H9 (cell line): ENCODE data around the gene ARPP21. TPM values are rescaled to one million over a fixed set of nuclear protein-coding genes. Genes with fewer than 3 reads are reported as not detected.

Experiments
- DNase-seq: peaks from one replicate; pipeline ENCODE4 v3.0.0-alpha.2; 2017
- H2AFZ ChIP-seq: one replicate; pipeline ENCODE4 v1.6.1; 2013; ENCODE audit warnings: mild to moderate bottlenecking, low read length, control low read depth, moderate library complexity
- H2AK5ac ChIP-seq: 2 replicates; pipeline ENCODE4 v1.6.1; 2013; ENCODE audit warnings: low read length, control low read depth, mixed read lengths; ENCODE audit not compliant: insufficient read length
- H2BK120ac ChIP-seq: one replicate; pipeline ENCODE4 v1.6.1; 2013; ENCODE audit warnings: low read depth, mild to moderate bottlenecking, low read length, control low read depth, inconsistent platforms; ENCODE audit not compliant: poor library complexity, severe bottlenecking
- H2BK12ac ChIP-seq: 2 replicates; pipeline ENCODE4 v1.6.1; 2013; ENCODE audit warnings: low read length, control low read depth, mixed read lengths, low read depth; ENCODE audit not compliant: insufficient read length
- H2BK15ac ChIP-seq: 2 replicates; pipeline ENCODE4 v1.6.1; 2013; ENCODE audit warnings: low read depth, low read length, control low read depth
- H2BK20ac ChIP-seq: one replicate; pipeline ENCODE4 v1.6.1; 2013; ENCODE audit warnings: low read depth, mild to moderate bottlenecking, low read length, control low read depth, inconsistent platforms; ENCODE audit not compliant: poor library complexity, severe bottlenecking
- H2BK5ac ChIP-seq: 2 replicates; pipeline ENCODE4 v1.6.1; 2013; ENCODE audit warnings: low read length, control low read depth, mixed read lengths; ENCODE audit not compliant: insufficient read length
- H3K14ac ChIP-seq: 2 replicates; pipeline ENCODE4 v1.6.1; 2013; ENCODE audit warnings: low read length, control low read depth; ENCODE audit not compliant: insufficient read depth
- H3K18ac ChIP-seq: 2 replicates; pipeline ENCODE4 v1.6.1; 2013; ENCODE audit warnings: low read depth, mild to moderate bottlenecking, mixed read lengths, low read length, control low read depth; ENCODE audit not compliant: insufficient read length
- H3K23ac ChIP-seq: 2 replicates; pipeline ENCODE4 v1.6.1; 2013; ENCODE audit warnings: low read length, control low read depth, mixed read lengths, low read depth; ENCODE audit not compliant: insufficient read length
- H3K23me2 ChIP-seq: 2 replicates; pipeline ENCODE4 v1.6.1; 2013; ENCODE audit warnings: low read depth, mild to moderate bottlenecking, mixed read lengths, low read length, control low read depth; ENCODE audit not compliant: insufficient read length, poor library complexity, severe bottlenecking
- H3K27ac ChIP-seq: 2 replicates; pipeline ENCODE4 v1.5.1; 2013; ENCODE audit warnings: low read length, control low read depth, mixed read lengths, low read depth; ENCODE audit not compliant: insufficient read length
- H3K27me3 ChIP-seq: 2 replicates; pipeline ENCODE4 v1.6.1; 2013; ENCODE audit warnings: low read length, control low read depth, inconsistent platforms; ENCODE audit not compliant: insufficient read depth
- H3K4ac ChIP-seq: 2 replicates; pipeline ENCODE4 v1.6.1; 2013; ENCODE audit warnings: low read depth, mild to moderate bottlenecking, control low read depth, inconsistent platforms, low read length, moderate library complexity
- H3K4me1 ChIP-seq: 2 replicates; pipeline ENCODE4 v1.6.1; 2013; ENCODE audit warnings: low read length, control low read depth, inconsistent platforms; ENCODE audit not compliant: insufficient read depth
- H3K4me2 ChIP-seq: 2 replicates; pipeline ENCODE4 v1.6.1; 2013; ENCODE audit warnings: low read length, control low read depth, mixed read lengths; ENCODE audit not compliant: insufficient read length, insufficient read depth
- H3K56ac ChIP-seq: 2 replicates; pipeline ENCODE4 v1.6.1; 2013; ENCODE audit warnings: low read depth, mild to moderate bottlenecking, mixed read lengths, low read length, control low read depth; ENCODE audit not compliant: insufficient read length
- H3K79me1 ChIP-seq: 2 replicates; pipeline ENCODE4 v1.6.1; 2013; ENCODE audit warnings: low read depth, mild to moderate bottlenecking, moderate library complexity, low read length, control low read depth, inconsistent platforms; ENCODE audit not compliant: insufficient read depth, poor library complexity, severe bottlenecking
- H3K79me2 ChIP-seq: 2 replicates; pipeline ENCODE4 v1.6.1; 2013; ENCODE audit warnings: low read length, control low read depth, inconsistent platforms; ENCODE audit not compliant: insufficient read depth
- H3K9ac ChIP-seq: 2 replicates; pipeline ENCODE4 v1.6.1; 2013; ENCODE audit warnings: low read length, control low read depth, mixed read lengths; ENCODE audit not compliant: insufficient read length; ENCODE audit errors: extremely low read depth
- H3K9me3 ChIP-seq: one replicate; pipeline ENCODE4 v1.6.1; 2013; ENCODE audit warnings: low read depth, low read length, inconsistent platforms; ENCODE audit not compliant: control insufficient read depth
- H3T11ph ChIP-seq: one replicate; pipeline ENCODE4 v1.6.1; 2013; ENCODE audit warnings: mild to moderate bottlenecking, low read length, control low read depth, inconsistent platforms
- H4K20me1 ChIP-seq: one replicate; pipeline ENCODE4 v1.6.1; 2013; ENCODE audit not compliant: control insufficient read depth, insufficient read length, insufficient read depth
- H4K5ac ChIP-seq: 2 replicates; pipeline ENCODE4 v1.6.1; 2013; ENCODE audit warnings: low read depth, mild to moderate bottlenecking, mixed read lengths, low read length, control low read depth; ENCODE audit not compliant: insufficient read length
- H4K8ac ChIP-seq: replicated peaks from 2 replicates; pipeline ENCODE4 v1.6.1; 2013; ENCODE audit warnings: low read length, control low read depth, mixed read lengths, low read depth; ENCODE audit not compliant: insufficient read length
- H4K91ac ChIP-seq: 2 replicates; pipeline ENCODE4 v1.6.1; 2013; ENCODE audit warnings: low read depth, mild to moderate bottlenecking, moderate library complexity, mixed read lengths, low read length, control low read depth; ENCODE audit not compliant: insufficient read length
- H3K27ac Mint-ChIP-seq, 3 experiments: 2 replicates in 2 of 3; 3 replicates in 1 of 3; pipeline ENCODE4 v1.8.0; 2020 to 2021; ENCODE audit warnings: mixed read lengths in 3 of 3, mild to moderate bottlenecking in 1 of 3, moderate library complexity in 1 of 3
- H3K27me3 Mint-ChIP-seq: 2 replicates; pipeline ENCODE4 v1.8.0; 2021; ENCODE audit warnings: low read depth, mild to moderate bottlenecking, moderate library complexity, mixed read lengths
- H3K36me3 Mint-ChIP-seq, 3 experiments: 2 replicates in 2 of 3; 3 replicates in 1 of 3; pipeline ENCODE4 v1.8.0; 2020 to 2021; ENCODE audit warnings: low read depth in 3 of 3, mixed read lengths in 3 of 3; ENCODE audit not compliant: insufficient read depth in 1 of 3
- H3K4me1 Mint-ChIP-seq, 2 experiments: 2 replicates each; pipeline ENCODE4 v1.8.0; 2020; ENCODE audit warnings: mixed read lengths in 2 of 2
- H3K4me3 Mint-ChIP-seq, 2 experiments: 2 replicates in 1 of 2; 3 replicates in 1 of 2; pipeline ENCODE4 v1.8.0; 2020 to 2021; ENCODE audit warnings: mild to moderate bottlenecking in 2 of 2, mixed read lengths in 2 of 2, moderate library complexity in 1 of 2
- H3K9me3 Mint-ChIP-seq, 2 experiments: 2 replicates in 1 of 2; 3 replicates in 1 of 2; pipeline ENCODE4 v1.8.0; 2020; ENCODE audit warnings: mild to moderate bottlenecking in 2 of 2, mixed read lengths in 2 of 2, moderate library complexity in 1 of 2
- WGBS: extraction: QIAGEN DNeasy Blood & Tissue Kit; methylation state at CpG from one replicate; pipeline ENCODE4 v1.1.7; 2013; ENCODE audit warnings: missing lambda C conversion rate, low lambda C conversion rate, mixed read lengths; ENCODE audit not compliant: insufficient read length; ENCODE audit errors: extremely low coverage; 5-methylcytosine and 5-hydroxymethylcytosine counted together
- total RNA-seq: library from RNA; stranded (reverse); gene quantifications from 2 replicates; pipeline ENCODE4 v1.2.1, GENCODE V29; 2021
- TF ChIP-seq, protein P1 (sequence below): fragments of 200-600 bp; sonication (generic); conservative IDR thresholded peaks from 3 replicates; pipeline ENCODE4 v1.8.0; 2021; ENCODE audit warnings: antibody characterized with exemption, mild to moderate bottlenecking

Gene ARPP21
- total RNA-seq, 1 experiment from 2014 or later: not detected

DNA sequence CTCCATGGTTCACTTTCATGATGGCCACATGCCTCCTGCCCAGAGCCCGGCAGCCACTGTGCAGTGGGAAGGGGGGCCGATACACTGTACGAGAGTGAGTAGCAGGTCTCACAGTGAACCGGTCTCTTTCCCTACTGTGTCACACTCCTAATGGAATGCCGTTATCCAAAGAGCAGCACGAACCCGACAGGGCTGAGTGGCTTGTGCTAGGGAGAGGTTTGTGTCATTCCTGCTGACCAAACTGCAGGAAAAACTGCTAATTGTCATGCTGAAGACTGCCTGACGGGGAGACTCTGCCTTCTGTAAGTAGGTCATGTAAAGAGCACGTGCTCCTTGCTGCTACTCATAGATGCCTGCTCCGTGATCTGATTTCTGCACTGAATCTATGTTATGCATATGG, 105.1 kb downstream of the ARPP21 start:
- Histone ChIP-seq H4K91ac (no peak overlapping the region), H3K4me2 (no peak overlapping the region), H3K18ac (no peak overlapping the region), H3K56ac (no peak overlapping the region), H3K4ac (no peak overlapping the region), H3T11ph (no peak overlapping the region), H2BK12ac (no peak overlapping the region), H4K5ac (no peak overlapping the region), H3K79me2 (no peaks in the 10 kb centered on the region), H3K9me3 (no peaks in the 10 kb centered on the region), H3K9ac (no peak overlapping the region), H3K4me1 (no peaks in the 10 kb centered on the region; the same call in 1 of the 2 replicates), H2BK120ac (no peak overlapping the region), H2BK5ac (no peak overlapping the region), H2BK15ac (no peak overlapping the region), H4K8ac (no peak overlapping the region), H3K79me1 (no peaks in the 10 kb centered on the region), H2AK5ac (no peak overlapping the region), H2AFZ (no peak overlapping the region), H4K20me1 (no peaks in the 10 kb centered on the region), H3K27me3 (peaks cover 12% of the 10 kb centered on the region; the same call in 1 of the 2 replicates), H3K23ac (no peak overlapping the region), H3K23me2 (no peaks in the 10 kb centered on the region), H2BK20ac (no peak overlapping the region), H3K27ac (no peak overlapping the region), H3K14ac (no peak overlapping the region)
- H3K9me3 Mint-ChIP-seq: no peaks in the 10 kb centered on the region; a peak in 1 of 5 replicates
- peaks cover 13 to 20% of the 10 kb centered on the region in 2 experiments for H3K4me1 Mint-ChIP-seq
- TF ChIP-seq, protein P1, sequence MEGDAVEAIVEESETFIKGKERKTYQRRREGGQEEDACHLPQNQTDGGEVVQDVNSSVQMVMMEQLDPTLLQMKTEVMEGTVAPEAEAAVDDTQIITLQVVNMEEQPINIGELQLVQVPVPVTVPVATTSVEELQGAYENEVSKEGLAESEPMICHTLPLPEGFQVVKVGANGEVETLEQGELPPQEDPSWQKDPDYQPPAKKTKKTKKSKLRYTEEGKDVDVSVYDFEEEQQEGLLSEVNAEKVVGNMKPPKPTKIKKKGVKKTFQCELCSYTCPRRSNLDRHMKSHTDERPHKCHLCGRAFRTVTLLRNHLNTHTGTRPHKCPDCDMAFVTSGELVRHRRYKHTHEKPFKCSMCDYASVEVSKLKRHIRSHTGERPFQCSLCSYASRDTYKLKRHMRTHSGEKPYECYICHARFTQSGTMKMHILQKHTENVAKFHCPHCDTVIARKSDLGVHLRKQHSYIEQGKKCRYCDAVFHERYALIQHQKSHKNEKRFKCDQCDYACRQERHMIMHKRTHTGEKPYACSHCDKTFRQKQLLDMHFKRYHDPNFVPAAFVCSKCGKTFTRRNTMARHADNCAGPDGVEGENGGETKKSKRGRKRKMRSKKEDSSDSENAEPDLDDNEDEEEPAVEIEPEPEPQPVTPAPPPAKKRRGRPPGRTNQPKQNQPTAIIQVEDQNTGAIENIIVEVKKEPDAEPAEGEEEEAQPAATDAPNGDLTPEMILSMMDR: no peak
- no peak overlapping the region for H3K27ac Mint-ChIP-seq
- WGBS: no CpG with 5 or more reads among the region's 10 CpGs
- DNase-seq: peak; percentile 66
- peaks cover 87% of the 10 kb centered on the region for H3K27me3 Mint-ChIP-seq
- H3K36me3 Mint-ChIP-seq: no peaks in the 10 kb centered on the region
- H3K4me3 Mint-ChIP-seq: no peak overlapping the region
